Raji (cell line): ENCODE results near the gene MAP1LC3A.

ENCODE experiments used
- POLR2A ChIP-seq: IDR thresholded peaks from 2 replicates; pipeline ENCODE4 v1.6.1; 2011; ENCODE audit warnings: low read depth, low read length, control low read depth; ENCODE audit not compliant: insufficient read depth

Gene MAP1LC3A

GRCh38 chr20:34559311-34560140 is 1.0 kb downstream of the MAP1LC3A start:
- no peak for TF ChIP-seq POLR2A

GRCh38 chr20:34560141-34560523 is 1.6 kb downstream of the MAP1LC3A start:
- TF ChIP-seq POLR2A = no peak

GRCh38 chr20:34560614-34561013 is 2.1 kb downstream of the MAP1LC3A start:
- TF ChIP-seq POLR2A = no peak

GRCh38 chr20:34561661-34562060 is 3.1 kb downstream of the MAP1LC3A start:
- TF ChIP-seq POLR2A = no peak

GRCh38 chr20:34562641-34563040 is 4.1 kb downstream of the MAP1LC3A start:
- TF ChIP-seq POLR2A = no peak

- TF ChIP-seq POLR2A = no peak
Measured at GRCh38 chr20:34564833-34565232, 6.3 kb downstream of the MAP1LC3A start.

GRCh38 chr20:34566978-34567891 is 8.7 kb downstream of the MAP1LC3A start:
- no peak for TF ChIP-seq POLR2A

- TF ChIP-seq POLR2A = no peak
Measured at GRCh38 chr20:34567892-34568865, 9.7 kb downstream of the MAP1LC3A start.

- no peak for TF ChIP-seq POLR2A
Measured at GRCh38 chr20:34569598-34569997, 11.1 kb downstream of the MAP1LC3A start.

- no peak for TF ChIP-seq POLR2A
Measured at GRCh38 chr20:34570859-34571306, 12.4 kb downstream of the MAP1LC3A start.

- TF ChIP-seq POLR2A = no peak
Measured at GRCh38 chr20:34571753-34572152, 13.2 kb downstream of the MAP1LC3A start.

GRCh38 chr20:34573541-34574300 is 15.2 kb downstream of the MAP1LC3A start:
- no peak for TF ChIP-seq POLR2A

- TF ChIP-seq POLR2A = no peak
Measured at GRCh38 chr20:34574426-34574825, 15.9 kb downstream of the MAP1LC3A start.

- no peak for TF ChIP-seq POLR2A
Measured at GRCh38 chr20:34574861-34575260, 16.3 kb downstream of the MAP1LC3A start.
